Fibroblast of skin of right quadriceps (primary cell): Measurements from ENCODE around the gene DTD1.

Source experiments
- DNase-seq: peaks from one replicate; pipeline ENCODE4 v3.0.0-alpha.2; 2013

DTD1 gene

GRCh38 chr20:18802012-18802634 lies 214.3 kb downstream of the DTD1 start:
- no peak for DNase-seq

GRCh38 chr20:18805881-18806280 lies 218.0 kb downstream of the DTD1 start:
- DNase-seq, result peak; percentile 78

GRCh38 chr20:18808712-18809111 lies 220.9 kb downstream of the DTD1 start:
- no peak for DNase-seq

- DNase-seq, result no peak
Observed at GRCh38 chr20:18811186-18811585, 223.3 kb downstream of the DTD1 start.

GRCh38 chr20:18811904-18812303 lies 224.1 kb downstream of the DTD1 start:
- no peak for DNase-seq

GRCh38 chr20:18813483-18813882 lies 225.6 kb downstream of the DTD1 start, which contains the start of gene SCP2D1:
SCP2D1 (plus strand) TSS chr20:18813783; CDS start chr20:18813816, 33 bp downstream.
- DNase-seq, result no peak

GRCh38 chr20:18815194-18815942 lies 227.5 kb downstream of the DTD1 start:
- no peak for DNase-seq
